Measurements from ENCODE around the gene CLDN12.
A peak's percentile ranks its signal among the peaks of the same experiment; 100 is the strongest.

Gene CLDN12

DNA sequence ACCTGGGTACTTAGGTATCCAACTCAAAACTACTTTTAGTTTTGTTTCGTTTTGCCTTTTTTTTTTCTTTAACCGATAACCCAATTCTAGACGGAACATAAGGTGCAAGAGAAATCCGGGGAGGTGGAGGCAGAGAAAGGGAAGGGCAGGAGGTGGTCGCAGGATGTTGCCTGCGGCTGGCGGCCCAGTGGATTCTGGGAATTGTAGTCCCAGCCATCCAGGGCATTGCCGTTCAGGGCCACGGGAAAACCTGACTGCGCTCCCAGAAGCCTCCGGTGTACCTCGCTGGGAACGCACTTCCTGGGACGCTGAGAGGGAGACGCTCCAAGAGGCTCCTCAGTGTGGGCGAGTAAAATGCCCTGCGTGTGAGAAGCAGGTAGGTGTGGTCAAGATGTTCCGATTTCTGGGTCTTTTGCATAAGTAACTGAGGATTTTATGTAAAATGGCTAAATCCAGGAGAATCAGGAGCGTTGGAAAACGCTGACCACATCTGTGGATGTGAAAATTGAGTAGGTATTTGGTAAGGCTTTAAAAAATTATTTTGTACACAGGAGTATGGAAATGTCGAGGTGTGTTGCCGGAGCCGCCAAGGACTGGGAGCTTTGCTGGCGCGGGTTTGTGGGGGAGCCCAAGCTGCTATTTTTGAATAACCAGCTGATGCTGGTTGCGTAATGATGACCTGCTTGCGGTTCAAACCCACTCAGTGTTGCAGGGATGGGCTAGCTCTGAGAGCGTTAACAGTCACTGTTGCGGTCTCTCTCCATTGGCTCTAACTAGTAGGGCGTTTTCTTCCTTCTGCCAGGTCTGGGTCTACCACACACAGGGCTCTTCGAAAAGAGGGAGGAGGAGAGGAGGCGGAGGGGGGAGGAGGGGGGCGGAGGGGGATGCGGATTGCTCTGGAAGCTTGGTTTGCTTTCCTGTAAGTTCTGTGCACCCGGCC, at the start of gene CLDN12:
Gene CLDN12, plus strand, starts transcription at position 288 of the 940 bp plus-strand sequence. CDS start 9,216 bp downstream, outside the sequence.
- peak; percentile 96 for FAIRE-seq
- DNase-seq (ENCODE audit: insufficient read length, low spot score) = peak; percentile 70
- peak; percentile 69 for TF ChIP-seq POLR2A (IDR thresholded peaks at IDR 0.05; ENCODE audit: low read depth, low read length)

DNA sequence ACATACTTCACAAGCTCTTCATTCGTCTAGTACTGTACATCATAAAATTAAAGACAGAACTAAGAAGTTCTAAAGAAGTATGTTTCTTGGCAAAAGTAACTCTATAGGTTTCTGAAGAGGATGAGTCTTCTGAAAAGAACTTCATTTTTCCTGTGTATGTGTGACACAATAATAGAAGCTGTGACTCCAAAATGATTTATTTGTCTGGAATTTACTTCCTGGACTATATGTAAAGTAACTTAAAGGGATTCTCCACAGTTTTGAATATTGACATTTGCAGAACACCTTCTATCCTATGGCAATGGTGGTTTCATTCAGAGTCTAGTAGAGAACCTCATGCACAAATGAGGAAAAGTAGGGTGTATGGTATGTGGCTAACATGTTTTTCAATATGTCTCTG, 19.8 kb upstream of the CLDN12 start:
- FAIRE-seq (peak; percentile 94), DNase-seq (ENCODE audit: insufficient read length, low spot score) (no peak)
- TF ChIP-seq POLR2A (IDR thresholded peaks at IDR 0.05; ENCODE audit: low read depth, low read length) = no peak

DNA sequence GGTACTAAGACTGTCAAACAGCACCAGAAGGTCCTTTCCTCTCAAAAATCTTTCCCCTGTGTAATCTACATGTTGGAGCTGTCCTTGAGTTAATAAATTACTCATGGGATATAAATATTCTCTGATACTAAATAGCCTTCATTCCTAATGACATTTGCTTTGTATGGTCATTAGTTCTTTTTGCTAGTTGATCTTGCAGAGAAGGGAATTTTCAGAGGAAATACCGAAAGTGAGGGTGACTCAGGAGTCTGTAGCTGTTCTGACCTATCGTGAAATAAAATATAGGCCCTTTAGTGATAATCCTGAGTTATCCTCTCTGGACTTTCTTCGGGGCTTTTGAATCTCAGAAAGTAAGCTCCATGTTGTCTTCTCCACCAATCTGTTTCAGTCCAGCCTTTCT, 19.4 kb upstream of the CLDN12 start:
- FAIRE-seq = no peak
- no peak for TF ChIP-seq POLR2A (IDR thresholded peaks at IDR 0.05; ENCODE audit: low read depth, low read length)
- DNase-seq (ENCODE audit: insufficient read length, low spot score) = no peak

DNA sequence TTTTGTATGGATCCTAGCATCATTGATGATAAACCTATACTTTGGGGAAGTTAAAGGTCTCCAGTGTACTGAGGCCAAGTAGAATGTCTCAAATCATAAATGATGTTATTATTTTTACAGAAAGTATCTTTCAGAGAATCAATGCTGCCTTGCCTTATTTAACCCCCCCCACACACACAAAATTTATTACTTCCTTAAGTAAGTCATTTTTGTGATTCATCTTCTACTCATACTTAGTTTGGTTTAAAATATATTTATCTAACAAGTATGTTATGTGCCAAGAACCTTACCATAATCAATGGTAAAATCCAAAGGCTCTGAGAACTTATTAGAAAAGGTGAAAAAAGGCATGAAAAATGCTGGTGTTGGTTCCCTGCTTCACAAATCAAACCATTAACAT, 18.8 kb upstream of the CLDN12 start:
- DNase-seq (ENCODE audit: insufficient read length, low spot score) (no peak), FAIRE-seq (no peak)
- no peak for TF ChIP-seq POLR2A (IDR thresholded peaks at IDR 0.05; ENCODE audit: low read depth, low read length)

DNA sequence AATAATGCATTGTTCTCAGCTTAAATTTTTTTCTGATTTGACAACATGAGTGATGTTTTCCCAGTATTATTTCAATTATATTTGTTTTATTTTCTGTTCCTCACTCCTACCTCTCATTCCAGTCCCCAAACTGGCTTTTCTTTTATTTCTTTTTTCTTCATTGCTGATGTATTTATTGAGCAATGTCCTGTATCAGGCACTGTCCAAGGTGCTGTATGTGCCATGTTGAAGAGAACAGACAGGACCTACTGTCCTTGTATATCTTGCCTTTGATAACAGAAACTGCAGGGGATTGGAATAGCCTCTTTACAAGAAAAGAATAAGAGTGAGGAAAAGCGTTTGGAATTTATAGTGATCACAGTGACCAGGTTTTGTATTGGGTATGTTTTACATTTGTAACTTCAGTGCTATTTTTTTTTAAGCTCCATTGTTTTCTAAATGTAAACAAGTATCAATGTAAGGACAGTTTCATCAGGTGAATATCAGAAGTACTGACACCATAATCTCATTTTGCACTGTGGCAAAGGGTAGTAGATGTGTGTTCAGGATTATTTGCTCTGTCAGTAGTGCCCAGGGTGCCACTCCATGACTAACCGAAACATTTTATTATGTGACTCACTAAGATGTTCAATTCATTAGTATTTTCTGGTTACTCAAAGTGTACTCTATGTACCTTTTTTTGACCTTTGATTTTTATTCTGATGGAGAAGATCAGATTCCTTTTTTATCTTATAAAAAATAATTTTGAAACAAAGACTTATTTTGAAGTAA, 15.6 kb upstream of the CLDN12 start:
- FAIRE-seq (peak; percentile 52), DNase-seq (ENCODE audit: insufficient read length, low spot score) (no peak)
- TF ChIP-seq POLR2A (IDR thresholded peaks at IDR 0.05; ENCODE audit: low read depth, low read length) = no peak

DNA sequence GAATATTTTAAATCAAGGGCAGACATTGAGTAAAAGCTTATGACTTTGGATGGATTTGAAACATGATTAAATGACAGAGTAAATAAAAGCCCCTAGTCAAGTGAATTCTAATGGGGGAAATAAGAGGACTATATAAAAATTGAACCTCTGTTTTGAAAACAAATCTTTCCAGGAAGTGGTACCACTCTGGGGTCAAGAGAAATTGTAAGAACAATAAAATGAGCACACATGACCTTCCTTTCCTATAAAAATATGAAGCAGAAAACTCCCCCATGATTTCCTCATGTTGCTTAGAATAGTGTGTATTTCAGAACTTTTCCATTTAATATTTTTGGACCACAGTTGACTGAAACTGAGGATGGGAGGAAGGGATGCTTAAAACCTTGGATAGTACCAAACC, 12.3 kb upstream of the CLDN12 start:
- no peak for FAIRE-seq
- no peak for TF ChIP-seq POLR2A (IDR thresholded peaks at IDR 0.05; ENCODE audit: low read depth, low read length)
- DNase-seq (ENCODE audit: insufficient read length, low spot score) = no peak

DNA sequence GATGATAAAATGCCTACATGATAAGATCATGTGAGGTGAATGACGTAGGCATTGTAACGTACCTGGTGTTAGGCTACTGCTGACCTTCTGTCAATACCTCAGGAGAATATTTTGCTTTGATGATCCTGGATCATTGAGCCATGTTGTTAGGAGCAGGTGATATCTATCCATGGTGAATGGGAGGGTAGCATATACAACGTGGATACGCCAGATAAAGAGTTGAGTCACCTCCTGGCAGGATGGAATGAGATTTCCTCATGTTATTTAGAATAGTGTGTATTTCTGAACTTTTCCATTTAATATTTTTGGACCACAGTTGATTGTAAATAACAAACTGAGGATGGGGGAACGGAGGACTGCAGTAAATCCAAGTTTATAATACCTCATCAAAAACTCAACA, 11.8 kb upstream of the CLDN12 start:
- TF ChIP-seq POLR2A (IDR thresholded peaks at IDR 0.05; ENCODE audit: low read depth, low read length) = no peak
- no peak for DNase-seq (ENCODE audit: insufficient read length, low spot score)
- no peak for FAIRE-seq

DNA sequence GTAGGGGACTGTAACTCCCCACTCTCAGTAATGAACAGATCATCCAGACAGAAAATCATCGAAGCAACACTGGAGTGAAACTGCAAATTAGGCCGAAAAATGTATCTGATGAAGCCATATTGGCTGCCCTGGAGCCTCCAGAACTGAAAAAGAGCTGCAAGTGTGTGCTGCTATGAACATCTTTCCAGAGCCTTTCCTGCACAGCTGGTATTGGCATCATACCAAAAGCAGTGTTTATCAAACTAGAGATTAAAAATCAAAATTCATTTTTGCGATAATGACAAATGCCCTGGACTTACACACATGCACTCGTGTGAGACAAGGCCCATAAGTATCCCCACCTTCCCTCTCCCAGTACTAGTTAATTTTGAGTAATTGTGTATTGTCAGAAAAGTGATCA, 6.8 kb upstream of the CLDN12 start:
- no peak for TF ChIP-seq POLR2A (IDR thresholded peaks at IDR 0.05; ENCODE audit: low read depth, low read length)
- no peak for FAIRE-seq
- DNase-seq (ENCODE audit: insufficient read length, low spot score) = no peak

DNA sequence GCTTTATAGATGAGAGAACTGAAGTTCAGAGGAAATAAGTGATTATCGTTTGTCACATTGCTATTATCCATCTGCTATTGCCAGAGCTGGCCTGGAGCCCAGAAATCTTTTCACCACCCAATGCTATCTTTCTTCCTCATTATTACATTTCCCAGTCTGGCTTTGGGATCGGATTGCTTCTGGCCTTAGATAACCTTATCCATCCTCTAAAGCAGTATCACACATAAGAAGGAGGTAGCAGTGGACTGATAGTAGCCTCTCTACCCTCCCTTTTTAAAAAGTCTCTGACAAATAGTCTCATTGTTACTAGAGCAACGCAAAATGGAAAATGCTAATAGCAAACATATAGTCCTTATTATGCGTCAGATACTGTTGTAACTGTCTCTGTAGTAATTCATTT, 1.3 kb upstream of the CLDN12 start:
- DNase-seq (ENCODE audit: insufficient read length, low spot score) (no peak), FAIRE-seq (no peak)

DNA sequence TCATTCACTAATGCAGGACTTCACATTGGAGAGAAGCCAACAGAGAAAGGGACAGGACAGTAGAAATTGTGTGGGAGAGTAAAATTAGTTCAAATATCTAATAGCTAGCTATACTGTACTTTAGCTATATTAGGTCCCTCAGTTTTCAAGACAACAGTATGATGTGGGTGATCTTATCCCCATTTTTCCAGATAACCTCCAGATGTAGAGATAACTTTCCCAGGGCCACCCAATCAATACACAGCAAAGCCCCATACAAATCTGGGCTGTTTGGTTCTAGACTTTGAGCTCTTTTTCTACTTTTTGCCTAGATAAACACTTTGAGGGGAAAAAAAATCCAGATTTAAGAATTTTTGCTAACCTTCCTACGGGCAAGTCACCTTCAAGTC, 482 bp upstream of the CLDN12 start:
- TF ChIP-seq POLR2A (IDR thresholded peaks at IDR 0.05; ENCODE audit: low read depth, low read length) = no peak
- no peak for FAIRE-seq
- DNase-seq (ENCODE audit: insufficient read length, low spot score) = no peak

More for the DNA sequence above, 1.3 kb upstream of the CLDN12 start:
- no peak for TF ChIP-seq POLR2A (IDR thresholded peaks at IDR 0.05; ENCODE audit: low read depth, low read length)

DNA sequence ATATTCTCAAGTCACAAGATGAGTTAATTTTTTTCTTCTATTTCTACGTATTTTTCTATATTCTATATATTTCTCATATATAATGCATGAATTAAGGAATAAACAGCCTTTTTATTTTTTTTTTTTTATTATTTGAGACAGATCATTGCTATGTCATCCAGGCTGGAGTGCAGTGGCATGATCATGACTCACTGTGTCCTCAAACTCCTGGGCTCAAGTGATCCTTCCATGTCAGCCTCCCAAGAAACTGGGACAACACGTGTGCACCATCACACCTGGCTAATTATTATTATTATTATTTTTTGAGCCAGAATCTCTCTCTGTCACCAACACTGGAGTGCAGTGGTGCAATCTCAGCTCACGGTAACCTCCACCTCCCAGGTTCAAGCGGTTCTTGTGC, 1.5 kb downstream of the CLDN12 start:
- no peak for DNase-seq (ENCODE audit: insufficient read length, low spot score)
- TF ChIP-seq POLR2A (IDR thresholded peaks at IDR 0.05; ENCODE audit: low read depth, low read length) = no peak
- FAIRE-seq = no peak

DNA sequence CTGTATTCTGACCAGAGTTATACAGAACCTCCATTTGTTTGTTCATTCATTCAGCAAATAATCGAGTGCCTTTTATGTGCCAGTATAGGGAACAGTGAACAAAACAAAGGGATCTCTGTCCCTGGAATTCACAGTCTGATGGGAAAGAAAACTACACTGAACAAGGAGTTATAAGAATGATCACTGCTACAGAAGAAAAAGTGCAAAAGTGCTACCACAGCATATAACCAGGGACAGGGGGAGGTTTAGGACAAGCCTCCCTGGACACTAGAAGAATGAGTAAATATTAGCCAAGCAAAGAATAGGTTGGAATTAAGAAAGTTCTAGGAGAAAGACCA, 4.2 kb downstream of the CLDN12 start:
- FAIRE-seq = no peak

DNA sequence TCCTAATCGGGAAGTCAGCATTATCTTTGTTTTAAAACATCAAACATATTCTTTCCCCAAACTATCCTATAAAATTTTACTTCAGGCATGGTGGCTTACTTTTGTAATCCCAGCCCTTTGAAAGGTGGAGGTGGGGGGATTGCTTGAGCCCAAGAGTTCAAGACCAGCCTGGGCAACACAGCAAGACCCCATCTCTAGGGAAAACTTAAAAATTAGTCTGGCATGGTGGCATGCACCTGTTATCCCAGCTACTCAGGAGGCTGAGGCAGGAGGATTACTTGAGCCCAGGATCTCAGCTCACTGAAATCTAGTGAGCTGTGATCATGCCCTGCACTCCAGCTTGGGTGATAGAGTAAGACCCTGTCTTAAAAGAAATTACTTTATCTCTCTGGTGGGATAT, 4.9 kb downstream of the CLDN12 start:
- no peak for TF ChIP-seq POLR2A (IDR thresholded peaks at IDR 0.05; ENCODE audit: low read depth, low read length)
- DNase-seq (ENCODE audit: insufficient read length, low spot score) (no peak), FAIRE-seq (no peak)

More for the DNA sequence above, 4.2 kb downstream of the CLDN12 start:
- no peak for DNase-seq (ENCODE audit: insufficient read length, low spot score)
- no peak for TF ChIP-seq POLR2A (IDR thresholded peaks at IDR 0.05; ENCODE audit: low read depth, low read length)

DNA sequence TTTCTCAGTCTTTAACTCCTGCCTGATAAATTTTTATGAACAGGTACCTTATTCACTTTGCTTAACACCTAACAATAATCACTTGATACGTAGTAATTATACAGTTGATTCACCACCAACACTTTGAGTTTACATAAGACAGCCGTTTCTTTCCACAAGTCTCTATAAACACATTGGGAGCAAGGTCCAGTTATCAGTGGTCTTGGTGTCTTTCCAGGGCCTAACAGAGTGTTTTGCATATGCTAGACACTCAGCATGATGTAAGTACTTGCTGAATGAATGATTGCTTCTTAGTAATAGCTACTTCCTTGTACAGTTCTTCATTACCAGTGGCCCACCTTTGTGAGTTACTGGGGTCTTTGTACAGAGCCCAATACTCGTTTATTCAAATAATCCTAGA, 6.4 kb downstream of the CLDN12 start:
- FAIRE-seq (no peak), DNase-seq (ENCODE audit: insufficient read length, low spot score) (no peak)
- no peak for TF ChIP-seq POLR2A (IDR thresholded peaks at IDR 0.05; ENCODE audit: low read depth, low read length)

DNA sequence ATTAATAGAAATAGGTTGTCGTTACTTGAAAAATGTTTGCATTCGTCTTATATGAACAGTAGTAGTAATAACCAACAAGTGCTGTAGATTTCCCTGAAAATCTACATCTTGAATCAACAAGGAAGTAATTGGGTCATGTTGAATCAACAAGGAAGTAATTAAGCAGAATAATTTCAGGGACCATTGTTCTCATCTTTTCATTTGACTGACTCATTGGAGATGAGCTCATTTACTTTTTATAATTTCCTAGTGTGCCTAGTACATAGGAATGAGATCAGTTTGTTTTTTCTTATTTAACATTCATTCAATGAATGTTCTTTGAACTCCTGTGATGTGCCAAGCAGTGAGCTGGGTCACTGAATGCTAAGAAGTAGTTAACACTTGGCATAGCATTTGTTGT, 8.2 kb downstream of the CLDN12 start:
- FAIRE-seq (no peak), DNase-seq (ENCODE audit: insufficient read length, low spot score) (no peak)
- TF ChIP-seq POLR2A (IDR thresholded peaks at IDR 0.05; ENCODE audit: low read depth, low read length) = no peak

Measured in H54 (cell line).